Measurements from ENCODE around the gene MYT1.

GRCh38 chr20:64216036-64216435 is 51.8 kb downstream of the MYT1 start:
- TF ChIP-seq POLR2A (IDR thresholded peaks at IDR 0.05; ENCODE audit: low read length) (no peak), GATA1 (IDR thresholded peaks at IDR 0.05; ENCODE audit: low read depth, low read length) (no peak)

All from erythroblast (primary cell).